H9 (cell line): ENCODE measurements around the gene ZMIZ1. TPM values are rescaled to one million over a fixed set of nuclear protein-coding genes. Genes with fewer than 3 reads are reported as not detected.
A peak's percentile ranks its signal among the peaks of the same experiment; 100 is the strongest.

Experiments used
- DNase-seq: peaks from one replicate; pipeline ENCODE4 v3.0.0-alpha.2; 2017
- H2AFZ ChIP-seq: one replicate; pipeline ENCODE4 v1.6.1; 2013; ENCODE audit warnings: mild to moderate bottlenecking, low read length, control low read depth, moderate library complexity
- H2AK5ac ChIP-seq: 2 replicates; pipeline ENCODE4 v1.6.1; 2013; ENCODE audit warnings: low read length, control low read depth, mixed read lengths; ENCODE audit not compliant: insufficient read length
- H2BK120ac ChIP-seq: one replicate; pipeline ENCODE4 v1.6.1; 2013; ENCODE audit warnings: low read depth, mild to moderate bottlenecking, low read length, control low read depth, inconsistent platforms; ENCODE audit not compliant: poor library complexity, severe bottlenecking
- H2BK12ac ChIP-seq: 2 replicates; pipeline ENCODE4 v1.6.1; 2013; ENCODE audit warnings: low read length, control low read depth, mixed read lengths, low read depth; ENCODE audit not compliant: insufficient read length
- H2BK15ac ChIP-seq: 2 replicates; pipeline ENCODE4 v1.6.1; 2013; ENCODE audit warnings: low read depth, low read length, control low read depth
- H2BK20ac ChIP-seq: one replicate; pipeline ENCODE4 v1.6.1; 2013; ENCODE audit warnings: low read depth, mild to moderate bottlenecking, low read length, control low read depth, inconsistent platforms; ENCODE audit not compliant: poor library complexity, severe bottlenecking
- H2BK5ac ChIP-seq: 2 replicates; pipeline ENCODE4 v1.6.1; 2013; ENCODE audit warnings: low read length, control low read depth, mixed read lengths; ENCODE audit not compliant: insufficient read length
- H3K14ac ChIP-seq: 2 replicates; pipeline ENCODE4 v1.6.1; 2013; ENCODE audit warnings: low read length, control low read depth; ENCODE audit not compliant: insufficient read depth
- H3K18ac ChIP-seq: 2 replicates; pipeline ENCODE4 v1.6.1; 2013; ENCODE audit warnings: low read depth, mild to moderate bottlenecking, mixed read lengths, low read length, control low read depth; ENCODE audit not compliant: insufficient read length
- H3K23ac ChIP-seq: 2 replicates; pipeline ENCODE4 v1.6.1; 2013; ENCODE audit warnings: low read length, control low read depth, mixed read lengths, low read depth; ENCODE audit not compliant: insufficient read length
- H3K23me2 ChIP-seq: 2 replicates; pipeline ENCODE4 v1.6.1; 2013; ENCODE audit warnings: low read depth, mild to moderate bottlenecking, mixed read lengths, low read length, control low read depth; ENCODE audit not compliant: insufficient read length, poor library complexity, severe bottlenecking
- H3K27ac ChIP-seq: 2 replicates; pipeline ENCODE4 v1.5.1; 2013; ENCODE audit warnings: low read length, control low read depth, mixed read lengths, low read depth; ENCODE audit not compliant: insufficient read length
- H3K27me3 ChIP-seq: 2 replicates; pipeline ENCODE4 v1.6.1; 2013; ENCODE audit warnings: low read length, control low read depth, inconsistent platforms; ENCODE audit not compliant: insufficient read depth
- H3K4ac ChIP-seq: 2 replicates; pipeline ENCODE4 v1.6.1; 2013; ENCODE audit warnings: low read depth, mild to moderate bottlenecking, control low read depth, inconsistent platforms, low read length, moderate library complexity
- H3K4me1 ChIP-seq: 2 replicates; pipeline ENCODE4 v1.6.1; 2013; ENCODE audit warnings: low read length, control low read depth, inconsistent platforms; ENCODE audit not compliant: insufficient read depth
- H3K4me2 ChIP-seq: 2 replicates; pipeline ENCODE4 v1.6.1; 2013; ENCODE audit warnings: low read length, control low read depth, mixed read lengths; ENCODE audit not compliant: insufficient read length, insufficient read depth
- H3K56ac ChIP-seq: 2 replicates; pipeline ENCODE4 v1.6.1; 2013; ENCODE audit warnings: low read depth, mild to moderate bottlenecking, mixed read lengths, low read length, control low read depth; ENCODE audit not compliant: insufficient read length
- H3K79me1 ChIP-seq: 2 replicates; pipeline ENCODE4 v1.6.1; 2013; ENCODE audit warnings: low read depth, mild to moderate bottlenecking, moderate library complexity, low read length, control low read depth, inconsistent platforms; ENCODE audit not compliant: insufficient read depth, poor library complexity, severe bottlenecking
- H3K79me2 ChIP-seq: 2 replicates; pipeline ENCODE4 v1.6.1; 2013; ENCODE audit warnings: low read length, control low read depth, inconsistent platforms; ENCODE audit not compliant: insufficient read depth
- H3K9ac ChIP-seq: 2 replicates; pipeline ENCODE4 v1.6.1; 2013; ENCODE audit warnings: low read length, control low read depth, mixed read lengths; ENCODE audit not compliant: insufficient read length; ENCODE audit errors: extremely low read depth
- H3K9me3 ChIP-seq: one replicate; pipeline ENCODE4 v1.6.1; 2013; ENCODE audit warnings: low read depth, low read length, inconsistent platforms; ENCODE audit not compliant: control insufficient read depth
- H3T11ph ChIP-seq: one replicate; pipeline ENCODE4 v1.6.1; 2013; ENCODE audit warnings: mild to moderate bottlenecking, low read length, control low read depth, inconsistent platforms
- H4K20me1 ChIP-seq: one replicate; pipeline ENCODE4 v1.6.1; 2013; ENCODE audit not compliant: control insufficient read depth, insufficient read length, insufficient read depth
- H4K5ac ChIP-seq: 2 replicates; pipeline ENCODE4 v1.6.1; 2013; ENCODE audit warnings: low read depth, mild to moderate bottlenecking, mixed read lengths, low read length, control low read depth; ENCODE audit not compliant: insufficient read length
- H4K8ac ChIP-seq: replicated peaks from 2 replicates; pipeline ENCODE4 v1.6.1; 2013; ENCODE audit warnings: low read length, control low read depth, mixed read lengths, low read depth; ENCODE audit not compliant: insufficient read length
- H4K91ac ChIP-seq: 2 replicates; pipeline ENCODE4 v1.6.1; 2013; ENCODE audit warnings: low read depth, mild to moderate bottlenecking, moderate library complexity, mixed read lengths, low read length, control low read depth; ENCODE audit not compliant: insufficient read length
- H3K27ac Mint-ChIP-seq, 3 experiments: 2 replicates in 2 of 3; 3 replicates in 1 of 3; pipeline ENCODE4 v1.8.0; 2020 to 2021; ENCODE audit warnings: mixed read lengths in 3 of 3, mild to moderate bottlenecking in 1 of 3, moderate library complexity in 1 of 3
- H3K27me3 Mint-ChIP-seq: 2 replicates; pipeline ENCODE4 v1.8.0; 2021; ENCODE audit warnings: low read depth, mild to moderate bottlenecking, moderate library complexity, mixed read lengths
- H3K36me3 Mint-ChIP-seq, 3 experiments: 2 replicates in 2 of 3; 3 replicates in 1 of 3; pipeline ENCODE4 v1.8.0; 2020 to 2021; ENCODE audit warnings: low read depth in 3 of 3, mixed read lengths in 3 of 3; ENCODE audit not compliant: insufficient read depth in 1 of 3
- H3K4me1 Mint-ChIP-seq, 2 experiments: 2 replicates each; pipeline ENCODE4 v1.8.0; 2020; ENCODE audit warnings: mixed read lengths in 2 of 2
- H3K4me3 Mint-ChIP-seq, 2 experiments: 2 replicates in 1 of 2; 3 replicates in 1 of 2; pipeline ENCODE4 v1.8.0; 2020 to 2021; ENCODE audit warnings: mild to moderate bottlenecking in 2 of 2, mixed read lengths in 2 of 2, moderate library complexity in 1 of 2
- H3K9me3 Mint-ChIP-seq, 2 experiments: 2 replicates in 1 of 2; 3 replicates in 1 of 2; pipeline ENCODE4 v1.8.0; 2020; ENCODE audit warnings: mild to moderate bottlenecking in 2 of 2, mixed read lengths in 2 of 2, moderate library complexity in 1 of 2
- CTCF ChIP-seq: fragments of 200-600 bp; sonication (generic); conservative IDR thresholded peaks from 3 replicates; pipeline ENCODE4 v1.8.0; 2021; ENCODE audit warnings: antibody characterized with exemption, mild to moderate bottlenecking
- WGBS: extraction: QIAGEN DNeasy Blood & Tissue Kit; methylation state at CpG from one replicate; pipeline ENCODE4 v1.1.7; 2013; ENCODE audit warnings: missing lambda C conversion rate, low lambda C conversion rate, mixed read lengths; ENCODE audit not compliant: insufficient read length; ENCODE audit errors: extremely low coverage; 5-methylcytosine and 5-hydroxymethylcytosine counted together
- total RNA-seq: library from RNA; stranded (reverse); gene quantifications from 2 replicates; pipeline ENCODE4 v1.2.1, GENCODE V29; 2021

Gene ZMIZ1
- total RNA-seq, 1 experiment from 2014 or later, result 36.9 TPM

- Histone ChIP-seq H4K8ac (no peak overlapping the region), H3K23ac (no peak overlapping the region), H3K4ac (no peak overlapping the region), H3K14ac (no peak overlapping the region), H2AK5ac (no peak overlapping the region), H3K56ac (no peak overlapping the region), H2BK20ac (no peak overlapping the region), H3K79me2 (no peaks in the 10 kb centered on the region), H3T11ph (no peak overlapping the region), H3K18ac (no peak overlapping the region), H3K9me3 (no peaks in the 10 kb centered on the region), H3K9ac (no peak overlapping the region), H2AFZ (no peak overlapping the region), H3K23me2 (no peaks in the 10 kb centered on the region), H2BK120ac (no peak overlapping the region), H2BK5ac (no peak overlapping the region), H3K79me1 (no peaks in the 10 kb centered on the region), H4K5ac (no peak overlapping the region), H3K4me1 (no peaks in the 10 kb centered on the region), H4K20me1 (no peaks in the 10 kb centered on the region), H3K27me3 (no peaks in the 10 kb centered on the region), H3K27ac (no peak overlapping the region), H2BK15ac (no peak overlapping the region), H2BK12ac (no peak overlapping the region), H4K91ac (no peak overlapping the region), H3K4me2 (no peak overlapping the region)
- H3K4me3 Mint-ChIP-seq, result no peak overlapping the region
- H3K36me3 Mint-ChIP-seq, result peaks cover 5 to 12% (median 5%) of the 10 kb centered on the region in 3 experiments; a peak in 6 of 7 replicates
- H3K4me1 Mint-ChIP-seq, result peaks cover 9 to 15% of the 10 kb centered on the region in 2 experiments; a peak in 3 of 4 replicates
- no peak for DNase-seq
- peak overlapping the region in 2 of 3 experiments; percentile 61 to 75; a peak in 3 of 7 replicates for H3K27ac Mint-ChIP-seq
- WGBS, result no CpG with 5 or more reads among the region's 13 CpGs
- TF ChIP-seq CTCF, result no peak
- no peaks in the 10 kb centered on the region for H3K27me3 Mint-ChIP-seq
- no peaks in the 10 kb centered on the region for H3K9me3 Mint-ChIP-seq
These were observed 216.8 kb downstream of the ZMIZ1 start for GRCh38 chr10:79285315-79286197.
